ENCODE results near the gene HES5.

DNA sequence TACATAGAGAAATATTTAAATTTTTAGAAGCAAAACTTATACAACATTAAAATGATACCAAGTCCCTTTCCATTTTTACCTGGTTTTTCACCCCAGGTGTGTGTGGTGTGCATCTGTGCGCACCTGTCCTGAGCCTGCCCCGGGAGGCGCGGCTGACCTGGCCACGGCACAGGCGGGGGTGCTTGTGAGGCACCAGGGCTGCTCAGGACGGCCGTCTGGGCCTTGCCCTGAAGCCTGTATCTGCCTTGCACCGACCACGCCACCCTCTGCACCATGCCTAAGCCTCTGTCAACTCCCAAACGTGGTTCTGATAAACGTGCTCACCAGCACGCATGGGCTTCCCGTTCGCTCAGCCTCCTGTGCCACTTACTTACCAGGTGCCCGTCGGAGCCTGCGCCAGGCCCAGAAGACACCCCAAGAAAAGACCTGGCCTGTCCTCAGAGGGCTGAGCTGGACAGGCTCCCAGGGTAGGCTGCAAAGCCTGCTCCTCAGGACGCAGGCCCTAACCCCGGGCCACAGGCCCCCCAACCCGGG lies 24.5 kb downstream of the HES5 start:
- TF ChIP-seq EZH2phosphoT487 (IDR thresholded peaks at IDR 0.05; ENCODE audit: low read depth): no peak
- TF ChIP-seq, protein P1, sequence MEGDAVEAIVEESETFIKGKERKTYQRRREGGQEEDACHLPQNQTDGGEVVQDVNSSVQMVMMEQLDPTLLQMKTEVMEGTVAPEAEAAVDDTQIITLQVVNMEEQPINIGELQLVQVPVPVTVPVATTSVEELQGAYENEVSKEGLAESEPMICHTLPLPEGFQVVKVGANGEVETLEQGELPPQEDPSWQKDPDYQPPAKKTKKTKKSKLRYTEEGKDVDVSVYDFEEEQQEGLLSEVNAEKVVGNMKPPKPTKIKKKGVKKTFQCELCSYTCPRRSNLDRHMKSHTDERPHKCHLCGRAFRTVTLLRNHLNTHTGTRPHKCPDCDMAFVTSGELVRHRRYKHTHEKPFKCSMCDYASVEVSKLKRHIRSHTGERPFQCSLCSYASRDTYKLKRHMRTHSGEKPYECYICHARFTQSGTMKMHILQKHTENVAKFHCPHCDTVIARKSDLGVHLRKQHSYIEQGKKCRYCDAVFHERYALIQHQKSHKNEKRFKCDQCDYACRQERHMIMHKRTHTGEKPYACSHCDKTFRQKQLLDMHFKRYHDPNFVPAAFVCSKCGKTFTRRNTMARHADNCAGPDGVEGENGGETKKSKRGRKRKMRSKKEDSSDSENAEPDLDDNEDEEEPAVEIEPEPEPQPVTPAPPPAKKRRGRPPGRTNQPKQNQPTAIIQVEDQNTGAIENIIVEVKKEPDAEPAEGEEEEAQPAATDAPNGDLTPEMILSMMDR (IDR thresholded peaks at IDR 0.05; ENCODE audit: low read depth, low read length): no peak
